Esophagus squamous epithelium (tissue), 4 donors: ENCODE measurements around the gene TRAM2.

Source experiments
- POLR2A ChIP-seq, 4 donors: fragments of 450-650 bp; IDR thresholded peaks; one replicate each; pipeline ENCODE4 v1.6.1; 2017; ENCODE audit warnings: antibody characterized with exemption in 4 of 4, mild to moderate bottlenecking in 4 of 4, moderate library complexity in 3 of 4
- TF ChIP-seq, protein P1 (sequence below), 6 experiments: fragments of 450-650 bp in 4 of 6; fragments of 200-600 bp in 2 of 6; sonication (generic) in 2 of 6; IDR thresholded peaks; one replicate each; pipeline ENCODE4 v1.5.1; 2016 to 2019; ENCODE audit warnings: antibody characterized with exemption in 6 of 6, mild to moderate bottlenecking in 4 of 6, moderate library complexity in 4 of 6

DNA sequence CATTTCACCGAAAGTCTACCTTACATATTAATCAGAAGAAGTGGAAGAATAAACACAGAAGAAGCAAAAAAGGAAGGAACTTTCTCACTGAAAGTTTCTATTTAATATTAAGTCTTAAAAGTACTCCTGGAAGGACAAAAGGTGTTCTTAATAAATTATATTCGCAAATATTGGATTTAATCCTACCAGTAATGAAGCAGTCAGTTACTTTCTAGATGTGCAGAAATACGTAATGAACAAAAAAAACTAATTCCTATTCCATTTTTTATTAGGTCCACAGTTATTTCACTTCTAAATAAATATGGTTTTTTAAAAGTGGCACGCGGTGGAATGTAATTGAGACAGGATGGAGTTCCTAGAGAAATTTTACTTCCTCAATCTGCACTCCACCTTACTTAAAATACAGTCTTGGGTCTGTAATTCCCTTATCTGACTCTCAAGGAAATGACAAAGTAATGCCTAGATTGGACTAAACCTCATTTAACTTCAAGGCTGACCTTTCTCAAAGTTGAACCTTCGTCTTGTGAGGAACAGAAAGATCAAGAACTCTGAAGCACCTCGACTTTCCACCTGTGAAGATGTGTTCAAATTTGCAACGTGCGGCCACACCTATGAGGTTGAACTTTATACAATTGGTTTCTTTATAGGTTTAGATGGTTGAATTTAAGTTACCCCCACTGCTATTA, 1.1 kb upstream of the TRAM2 start:
- TF ChIP-seq, protein P1, sequence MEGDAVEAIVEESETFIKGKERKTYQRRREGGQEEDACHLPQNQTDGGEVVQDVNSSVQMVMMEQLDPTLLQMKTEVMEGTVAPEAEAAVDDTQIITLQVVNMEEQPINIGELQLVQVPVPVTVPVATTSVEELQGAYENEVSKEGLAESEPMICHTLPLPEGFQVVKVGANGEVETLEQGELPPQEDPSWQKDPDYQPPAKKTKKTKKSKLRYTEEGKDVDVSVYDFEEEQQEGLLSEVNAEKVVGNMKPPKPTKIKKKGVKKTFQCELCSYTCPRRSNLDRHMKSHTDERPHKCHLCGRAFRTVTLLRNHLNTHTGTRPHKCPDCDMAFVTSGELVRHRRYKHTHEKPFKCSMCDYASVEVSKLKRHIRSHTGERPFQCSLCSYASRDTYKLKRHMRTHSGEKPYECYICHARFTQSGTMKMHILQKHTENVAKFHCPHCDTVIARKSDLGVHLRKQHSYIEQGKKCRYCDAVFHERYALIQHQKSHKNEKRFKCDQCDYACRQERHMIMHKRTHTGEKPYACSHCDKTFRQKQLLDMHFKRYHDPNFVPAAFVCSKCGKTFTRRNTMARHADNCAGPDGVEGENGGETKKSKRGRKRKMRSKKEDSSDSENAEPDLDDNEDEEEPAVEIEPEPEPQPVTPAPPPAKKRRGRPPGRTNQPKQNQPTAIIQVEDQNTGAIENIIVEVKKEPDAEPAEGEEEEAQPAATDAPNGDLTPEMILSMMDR (IDR thresholded peaks at IDR 0.05) = no peak
- no peak for TF ChIP-seq POLR2A (IDR thresholded peaks at IDR 0.05)
